ENCODE data around the gene ASTN2. TPM values are rescaled to one million over a fixed set of nuclear protein-coding genes. Genes with fewer than 3 reads are reported as not detected.

Gene ASTN2
- polyA plus RNA-seq, 2 of the 4 experiments (the other 2 are of a cell fraction), result 5.8 to 11.6 TPM

- no peak for ATAC-seq
- Histone ChIP-seq H3K27ac (no peak overlapping the region), H3K4me2 (no peak overlapping the region), H3K4me3 (no peak overlapping the region), H3K4me1 (no peaks in the 10 kb centered on the region), H3K9me3 (peaks cover 4% of the 10 kb centered on the region; the same call in 1 of the 3 replicates)
- TF ChIP-seq RFX5 (IDR thresholded peaks at IDR 0.05) (no peak), RAD21 (conservative IDR thresholded peaks at IDR 0.05 in 1 of 2, IDR thresholded peaks at IDR 0.05 in 1 of 2) (no peak), SMC3 (IDR thresholded peaks at IDR 0.05) (no peak), REST (IDR thresholded peaks at IDR 0.05) (no peak), MYC (IDR thresholded peaks at IDR 0.05; ENCODE audit: borderline replicate concordance, low read length) (no peak), MAFK (IDR thresholded peaks at IDR 0.05; ENCODE audit: partially characterized antibody) (no peak), PHF8 (IDR thresholded peaks at IDR 0.05; ENCODE audit: borderline replicate concordance, low read depth) (no peak), CEBPB (IDR thresholded peaks at IDR 0.05) (no peak), EHF (CRISPR knock-in tag; IDR thresholded peaks at IDR 0.05) (no peak), ATOH8 (CRISPR knock-in tag; IDR thresholded peaks at IDR 0.05; ENCODE audit: low read depth) (no peak), ZFP36 (IDR thresholded peaks at IDR 0.05; ENCODE audit: borderline replicate concordance, partially characterized antibody) (no peak), HOXB13 (CRISPR knock-in tag; IDR thresholded peaks at IDR 0.05; ENCODE audit: low read depth) (no peak), EHMT2 (IDR thresholded peaks at IDR 0.05; ENCODE audit: low read depth) (no peak)
- ChIA-PET POLR2A (no interaction called here), CTCF (no interaction called here)
- peak; percentile 67 for FAIRE-seq
- no peak for DNase-seq (ENCODE audit: low read depth in 1 of 2, low spot score in 1 of 2)
- 97% methylated on average over 1 of the region's 1 CpG for WGBS (ENCODE audit: missing lambda C conversion rate)
Observed at GRCh38 chr9:116608064-116608463, 806.8 kb downstream of the ASTN2 start.

GRCh38 chr9:116605904-116606341, 808.9 kb downstream of the ASTN2 start:
- Histone ChIP-seq H3K4me3 (no peak overlapping the region), H3K27ac (no peak overlapping the region), H3K9me3 (peaks cover 4% of the 10 kb centered on the region; the same call in 1 of the 3 replicates), H3K4me2 (no peak overlapping the region), H3K4me1 (no peaks in the 10 kb centered on the region)
- ChIA-PET POLR2A (no interaction called here), CTCF (interaction anchor here (1.8 kb wide), 1 partner anchor 34 kb away, joined by 6 read pairs; no protein-coding TSS in a partner anchor)
- ATAC-seq (no peak), FAIRE-seq (no peak), DNase-seq (ENCODE audit: low read depth in 1 of 2, low spot score in 1 of 2) (no peak)
- WGBS (ENCODE audit: missing lambda C conversion rate), result 87% methylated on average over 10 of the region's 10 CpGs
- no peak for TF ChIP-seq SMC3 (IDR thresholded peaks at IDR 0.05)
- TF ChIP-seq KDM1A (IDR thresholded peaks at IDR 0.05; ENCODE audit: low read depth), result no peak
- TF ChIP-seq NR3C1 (IDR thresholded peaks at IDR 0.05), result no peak
- no peak for TF ChIP-seq FOXS1 (CRISPR knock-in tag; IDR thresholded peaks at IDR 0.05)
- no peak for TF ChIP-seq CBX8 (IDR thresholded peaks at IDR 0.05)
- no peak for TF ChIP-seq USF2 (IDR thresholded peaks at IDR 0.05)
- TF ChIP-seq EHMT2 (IDR thresholded peaks at IDR 0.05; ENCODE audit: low read depth), result no peak
- no peak for TF ChIP-seq NPAS2 (CRISPR knock-in tag; IDR thresholded peaks at IDR 0.05; ENCODE audit: borderline replicate concordance)
- TF ChIP-seq JUN (IDR thresholded peaks at IDR 0.05), result no peak
- no peak for TF ChIP-seq CEBPB (IDR thresholded peaks at IDR 0.05)
- TF ChIP-seq BCL3 (IDR thresholded peaks at IDR 0.05), result no peak
- TF ChIP-seq PBX3 (IDR thresholded peaks at IDR 0.05), result no peak
- no peak for TF ChIP-seq FOSL2 (IDR thresholded peaks at IDR 0.05)
- TF ChIP-seq FOSL2 (CRISPR knock-in tag; IDR thresholded peaks at IDR 0.05), result no peak
- no peak for TF ChIP-seq HOXB5 (CRISPR knock-in tag; IDR thresholded peaks at IDR 0.05)
- no peak for TF ChIP-seq POLR2AphosphoS2 (conservative IDR thresholded peaks at IDR 0.05; ENCODE audit: low read length)
